ENCODE results near the gene NUDT12.

The NUDT12 gene

GRCh38 chr5:103510851-103511553 is 51.6 kb downstream of the NUDT12 start:
- TF ChIP-seq, protein P1, sequence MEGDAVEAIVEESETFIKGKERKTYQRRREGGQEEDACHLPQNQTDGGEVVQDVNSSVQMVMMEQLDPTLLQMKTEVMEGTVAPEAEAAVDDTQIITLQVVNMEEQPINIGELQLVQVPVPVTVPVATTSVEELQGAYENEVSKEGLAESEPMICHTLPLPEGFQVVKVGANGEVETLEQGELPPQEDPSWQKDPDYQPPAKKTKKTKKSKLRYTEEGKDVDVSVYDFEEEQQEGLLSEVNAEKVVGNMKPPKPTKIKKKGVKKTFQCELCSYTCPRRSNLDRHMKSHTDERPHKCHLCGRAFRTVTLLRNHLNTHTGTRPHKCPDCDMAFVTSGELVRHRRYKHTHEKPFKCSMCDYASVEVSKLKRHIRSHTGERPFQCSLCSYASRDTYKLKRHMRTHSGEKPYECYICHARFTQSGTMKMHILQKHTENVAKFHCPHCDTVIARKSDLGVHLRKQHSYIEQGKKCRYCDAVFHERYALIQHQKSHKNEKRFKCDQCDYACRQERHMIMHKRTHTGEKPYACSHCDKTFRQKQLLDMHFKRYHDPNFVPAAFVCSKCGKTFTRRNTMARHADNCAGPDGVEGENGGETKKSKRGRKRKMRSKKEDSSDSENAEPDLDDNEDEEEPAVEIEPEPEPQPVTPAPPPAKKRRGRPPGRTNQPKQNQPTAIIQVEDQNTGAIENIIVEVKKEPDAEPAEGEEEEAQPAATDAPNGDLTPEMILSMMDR (IDR thresholded peaks at IDR 0.05; ENCODE audit: unreplicated experiment in 3 of 3), result no peak
- Mint-ChIP-seq H3K4me3 (no peak overlapping the region), H3K36me3 (ENCODE audit: low read depth) (no peaks in the 10 kb centered on the region), H3K27ac (no peak overlapping the region), H3K9me3 (peaks cover 7% of the 10 kb centered on the region), H3K4me1 (no peaks in the 10 kb centered on the region), H3K27me3 (ENCODE audit: low read depth) (no peaks in the 10 kb centered on the region)

DNA sequence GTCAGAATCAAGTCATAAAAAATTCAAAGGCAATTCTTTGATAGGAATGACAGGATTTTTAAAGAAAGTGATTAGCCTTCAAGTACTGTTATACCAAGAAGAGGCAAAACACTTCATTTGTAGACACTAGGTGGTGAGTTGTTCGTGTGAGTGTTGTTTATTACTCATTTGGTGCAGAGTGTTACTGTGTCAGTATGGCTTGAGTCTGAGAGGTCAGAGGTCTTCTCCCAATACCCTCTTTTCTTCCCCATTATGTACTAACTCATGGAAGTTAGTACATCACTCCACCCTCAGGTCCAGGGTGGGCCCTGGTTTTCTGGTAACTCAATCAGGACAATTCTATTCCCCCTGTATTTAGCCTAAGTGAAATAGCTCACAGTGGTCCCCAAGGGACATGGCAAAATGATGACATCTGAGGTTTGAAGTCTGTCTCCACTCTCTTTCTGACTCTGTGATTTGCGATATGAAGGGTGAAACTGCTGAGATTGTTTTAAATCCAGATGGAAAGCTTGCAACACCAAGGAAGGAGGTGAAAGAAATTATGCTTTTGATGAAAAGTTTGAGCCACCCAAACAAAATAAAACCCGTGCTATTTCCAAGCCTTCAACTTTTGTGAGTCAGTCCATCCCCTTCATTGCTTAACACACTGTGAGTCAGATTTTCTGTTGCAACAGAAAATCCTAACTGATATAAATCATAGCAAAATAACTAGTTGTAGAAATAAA is 56.8 kb downstream of the NUDT12 start:
- H3K36me3 Mint-ChIP-seq (ENCODE audit: low read depth), result no peaks in the 10 kb centered on the region
- H3K4me1 Mint-ChIP-seq, result no peaks in the 10 kb centered on the region
- no peak overlapping the region for H3K27ac Mint-ChIP-seq
- TF ChIP-seq, protein P1 (IDR thresholded peaks at IDR 0.05; ENCODE audit: unreplicated experiment in 3 of 3), result no peak
- peaks cover 12% of the 10 kb centered on the region for H3K9me3 Mint-ChIP-seq
- H3K27me3 Mint-ChIP-seq (ENCODE audit: low read depth), result no peaks in the 10 kb centered on the region
- no peak overlapping the region for H3K4me3 Mint-ChIP-seq

DNA sequence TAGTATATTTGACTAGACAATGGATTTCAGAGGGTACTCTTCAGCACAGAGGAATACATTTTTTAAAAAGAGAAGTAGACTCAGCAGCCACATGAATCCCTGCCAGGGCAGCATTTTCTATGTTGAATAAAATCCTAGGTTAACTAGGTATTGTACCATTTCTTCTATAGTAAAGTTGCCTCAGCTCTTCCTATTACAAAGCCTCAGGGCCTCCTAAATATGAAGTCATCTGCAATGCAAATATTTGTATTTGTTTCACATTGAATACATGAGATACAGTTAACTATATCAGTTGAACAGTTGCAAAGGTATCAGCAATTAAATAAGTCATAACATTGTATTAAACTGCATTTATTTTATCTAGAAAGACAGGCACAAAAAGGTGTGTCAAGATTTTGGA is 59.5 kb downstream of the NUDT12 start:
- H3K36me3 Mint-ChIP-seq (ENCODE audit: low read depth), result no peaks in the 10 kb centered on the region
- H3K9me3 Mint-ChIP-seq, result peaks cover 12% of the 10 kb centered on the region
- peaks cover 10% of the 10 kb centered on the region for H3K4me1 Mint-ChIP-seq
- TF ChIP-seq, protein P1 (IDR thresholded peaks at IDR 0.05; ENCODE audit: unreplicated experiment in 3 of 3), result no peak
- no peaks in the 10 kb centered on the region for H3K27me3 Mint-ChIP-seq (ENCODE audit: low read depth)
- H3K4me3 Mint-ChIP-seq, result no peak overlapping the region
- no peak overlapping the region for H3K27ac Mint-ChIP-seq

DNA sequence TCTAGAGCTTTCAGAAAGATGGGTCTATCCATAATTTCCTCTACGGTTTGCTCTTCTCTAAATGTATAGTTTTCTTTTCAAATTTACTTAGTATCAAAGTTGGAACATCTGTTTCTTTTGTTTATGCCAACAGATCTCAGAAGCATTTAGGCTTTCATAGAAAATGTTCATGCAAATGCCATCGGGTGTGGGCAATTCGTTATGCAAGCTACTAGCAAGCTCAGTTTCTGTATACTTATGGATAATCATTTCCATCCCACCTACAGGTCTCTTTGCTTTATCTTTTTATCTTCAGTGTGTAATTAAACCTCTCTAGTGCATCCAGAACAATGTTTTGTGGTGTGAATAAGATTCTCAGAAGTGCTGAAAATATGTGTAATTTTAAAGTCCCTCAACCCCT is 59.9 kb downstream of the NUDT12 start:
- TF ChIP-seq, protein P1 (IDR thresholded peaks at IDR 0.05; ENCODE audit: unreplicated experiment in 3 of 3), result no peak
- no peaks in the 10 kb centered on the region for H3K27me3 Mint-ChIP-seq (ENCODE audit: low read depth)
- H3K4me3 Mint-ChIP-seq, result no peak overlapping the region
- H3K36me3 Mint-ChIP-seq (ENCODE audit: low read depth), result no peaks in the 10 kb centered on the region
- H3K9me3 Mint-ChIP-seq, result peaks cover 12% of the 10 kb centered on the region
- no peak overlapping the region for H3K27ac Mint-ChIP-seq
- H3K4me1 Mint-ChIP-seq, result peaks cover 12% of the 10 kb centered on the region

Data from nephron (organoid).